Measurements from ENCODE around the gene SOS1. TPM values are rescaled to one million over a fixed set of nuclear protein-coding genes. Genes with fewer than 3 reads are reported as not detected.

SOS1 gene
- total RNA-seq, 1 experiment from 2014 or later: 28.7 TPM

- DNase-seq (ENCODE audit: low read depth, low spot score): no peak
- TF ChIP-seq SIN3A (IDR thresholded peaks at IDR 0.05; ENCODE audit: borderline replicate concordance, insufficient read depth, low read depth, low read length) (no peak), REST (IDR thresholded peaks at IDR 0.05; ENCODE audit: insufficient read depth in 1 of 2, low read depth in 2 of 2, low read length in 1 of 2) (no peak), CTCF (IDR thresholded peaks at IDR 0.05) (no peak), TCF7L2 (IDR thresholded peaks at IDR 0.05; ENCODE audit: low read depth, low read length) (no peak), POLR2AphosphoS5 (IDR thresholded peaks at IDR 0.05; ENCODE audit: low read depth, low read length) (no peak)
- ChIA-PET POLR2A (no interaction called here), CTCF (interaction anchor here (2.3 kb wide), 1 partner anchor 284 kb away, joined by 31 read pairs; no protein-coding TSS in a partner anchor)
- in situ Hi-C loops (cut with HindIII; ENCODE audit: low pct_unique_long_range_greater_than_20kb, low sequenced_read_pairs): no loop called here
- H3K27me3 ChIP-seq (ENCODE audit: control insufficient read depth, insufficient read depth, low read length): no peaks in the 10 kb centered on the region; the same call in 1 of the 2 replicates
- no peak for ATAC-seq
- no peak overlapping the region for H3K4me3 ChIP-seq (ENCODE audit: low read depth in 2 of 2, low read length in 2 of 2)
- H3K4me1 ChIP-seq (ENCODE audit: control insufficient read depth, insufficient read depth, low read length): 0 out of 2 replicates have a peak, but pooled peaks cover 5% of the 10 kb centered on the region
- intact Hi-C loops (cut with micrococcal nuclease; ENCODE audit: unreplicated experiment): no loop called here
- H3K36me3 ChIP-seq (ENCODE audit: control insufficient read depth, insufficient read depth, low read length): no peaks in the 10 kb centered on the region
- no peaks in the 10 kb centered on the region for H3K9me3 ChIP-seq (ENCODE audit: control insufficient read depth, insufficient read depth, low read depth, low read length)
- no peak overlapping the region for H3K27ac ChIP-seq (ENCODE audit: low read length)
- BruUV-seq (replicated peaks): no TSS peak
These were observed 174.9 kb downstream of the SOS1 start for GRCh38 chr2:38945911-38946310.

- Histone ChIP-seq H3K27ac (ENCODE audit: low read length) (no peak overlapping the region), H3K27me3 (ENCODE audit: control insufficient read depth, insufficient read depth, low read length) (no peaks in the 10 kb centered on the region), H3K36me3 (ENCODE audit: control insufficient read depth, insufficient read depth, low read length) (no peaks in the 10 kb centered on the region), H3K4me3 (ENCODE audit: low read depth in 2 of 2, low read length in 2 of 2) (no peak overlapping the region), H3K4me1 (ENCODE audit: control insufficient read depth, insufficient read depth, low read length) (0 out of 2 replicates have a peak, but pooled peaks cover 5% of the 10 kb centered on the region), H3K9me3 (ENCODE audit: control insufficient read depth, insufficient read depth, low read depth, low read length) (no peaks in the 10 kb centered on the region)
- TF ChIP-seq TCF7L2 (IDR thresholded peaks at IDR 0.05; ENCODE audit: low read depth, low read length) (no peak), REST (IDR thresholded peaks at IDR 0.05; ENCODE audit: insufficient read depth in 1 of 2, low read depth in 2 of 2, low read length in 1 of 2) (no peak), CTCF (IDR thresholded peaks at IDR 0.05) (no peak), POLR2AphosphoS5 (IDR thresholded peaks at IDR 0.05; ENCODE audit: low read depth, low read length) (no peak), SIN3A (IDR thresholded peaks at IDR 0.05; ENCODE audit: borderline replicate concordance, insufficient read depth, low read depth, low read length) (no peak)
- DNase-seq (ENCODE audit: low read depth, low spot score) (no peak), ATAC-seq (no peak)
- ChIA-PET CTCF (no interaction called here), POLR2A (no interaction called here)
- intact Hi-C loops (cut with micrococcal nuclease; ENCODE audit: unreplicated experiment): no loop called here
- BruUV-seq (replicated peaks): no TSS peak
- in situ Hi-C loops (cut with HindIII; ENCODE audit: low pct_unique_long_range_greater_than_20kb, low sequenced_read_pairs): no loop called here
These were observed 175.5 kb downstream of the SOS1 start for GRCh38 chr2:38945372-38945771.

All from Panc1 (cell line).